GM12878 (cell line): Measurements from ENCODE around the gene TRIM9. TPM values are rescaled to one million over a fixed set of nuclear protein-coding genes. Genes with fewer than 3 reads are reported as not detected.

Experiments used
- ATAC-seq: fragments of 200-7000 bp; cut with Tn5 transposase; 3 replicates; pipeline ENCODE4 v1.9.1; 2020; ENCODE audit warnings: mild to moderate bottlenecking, moderate library complexity
- BruUV-seq: library from RNA; stranded (reverse); fragments of 400-500 nt; replicated peaks from 2 replicates; lab custom pipeline; 2021; lab: Mats Ljungman, UMichigan
- CTCF ChIA-PET: fragments of 300-600 bp; sonication (Branson Sonifier 250); formaldehyde crosslinking; extraction: SDS; loops from one replicate; lab custom pipeline; 2021; ENCODE audit warnings: inconsistent platforms; lab: Yijun Ruan, JAX
- POLR2A ChIA-PET: fragments of 350-600 bp; formaldehyde crosslinking; extraction: SDS; loops from one replicate; lab custom pipeline; 2021; ENCODE audit warnings: inconsistent platforms; lab: Charles Lee
- RAD21 ChIA-PET: fragments of 300-600 bp; sonication (Branson Sonifier 250); formaldehyde crosslinking; loops from one replicate; lab custom pipeline; 2023; ENCODE audit warnings: antibody characterized with exemption; ENCODE audit not compliant: unreplicated experiment; lab: Charles Lee
- SMC1A ChIA-PET: fragments of 300-600 bp; sonication (Branson Sonifier 250); formaldehyde crosslinking; loops from one replicate; lab custom pipeline; 2023; ENCODE audit not compliant: unreplicated experiment, uncharacterized antibody; lab: Charles Lee
- DNase-seq: peaks from one replicate; pipeline ENCODE4 v3.0.0-alpha.2; 2011; ENCODE audit warnings: low read depth, low spot score
- FAIRE-seq: peaks from 3 replicates; lab custom pipeline; 2011; peaks lifted over from hg19 to GRCh38; lab: Jason Lieb, UNC
- H2AFZ ChIP-seq: 2 replicates; pipeline ENCODE4 v1.6.0; 2011; ENCODE audit warnings: low read depth, low read length, control low read depth; ENCODE audit not compliant: control insufficient read depth
- H3K27ac ChIP-seq: 2 replicates; pipeline ENCODE4 v1.5.1; 2011; ENCODE audit warnings: control low read depth; ENCODE audit not compliant: control insufficient read depth, insufficient read depth
- H3K27me3 ChIP-seq, 2 experiments: replicated peaks in 1 of 2; 2 replicates each; pipeline versions ENCODE4 v1.6.0 to v1.6.1; 2011; ENCODE audit warnings: low read length in 1 of 2; ENCODE audit not compliant: control insufficient read depth in 2 of 2, insufficient read depth in 2 of 2
- H3K36me3 ChIP-seq, 2 experiments: 2 replicates each; pipeline ENCODE4 v1.5.1; 2011; ENCODE audit warnings: low read length in 1 of 2; ENCODE audit not compliant: control insufficient read depth in 2 of 2, insufficient read depth in 2 of 2
- H3K4me1 ChIP-seq: 2 replicates; pipeline ENCODE4 v1.6.1; 2011; ENCODE audit warnings: mild to moderate bottlenecking, low read length, moderate library complexity, mixed read lengths; ENCODE audit not compliant: control insufficient read depth, insufficient read depth
- H3K4me2 ChIP-seq: 2 replicates; pipeline ENCODE4 v1.6.0; 2011; ENCODE audit warnings: control low read depth; ENCODE audit not compliant: control insufficient read depth, insufficient read depth
- H3K4me3 ChIP-seq: fragments of 200-600 bp; sonication (generic); 2 replicates; pipeline ENCODE4 v1.5.1; 2016
- H3K79me2 ChIP-seq: 2 replicates; pipeline ENCODE4 v1.6.0; 2011; ENCODE audit warnings: low read length; ENCODE audit not compliant: control insufficient read depth, insufficient read depth
- H3K9ac ChIP-seq: 2 replicates; pipeline ENCODE4 v1.8.0; 2011; ENCODE audit warnings: low read length, control low read depth, mixed read lengths; ENCODE audit not compliant: control insufficient read depth, insufficient read depth
- H3K9me3 ChIP-seq: replicated peaks from 3 replicates; pipeline ENCODE4 v1.5.1; 2011; ENCODE audit warnings: mild to moderate bottlenecking, low read length; ENCODE audit not compliant: control insufficient read depth, insufficient read depth
- H4K20me1 ChIP-seq: 2 replicates; pipeline ENCODE4 v1.6.0; 2011; ENCODE audit not compliant: control insufficient read depth, insufficient read depth
- BCL11A ChIP-seq: IDR thresholded peaks from 2 replicates; pipeline ENCODE4 v1.6.1; 2011; ENCODE audit warnings: low read depth, low read length
- CTCF ChIP-seq, 3 experiments: IDR thresholded peaks in 2 of 3; conservative IDR thresholded peaks in 1 of 3; 2 replicates each; pipeline ENCODE4 v1.5.1; 2011; ENCODE audit warnings: low read depth in 3 of 3, low read length in 3 of 3, mild to moderate bottlenecking in 3 of 3, control low read depth in 2 of 3, moderate library complexity in 2 of 3, inconsistent platforms in 1 of 3, mixed read lengths in 1 of 3; ENCODE audit not compliant: control insufficient read depth in 2 of 3, insufficient read depth in 1 of 3; ENCODE audit errors: extremely low read depth in 1 of 3
- E2F8 ChIP-seq: fragments of 450-650 bp; IDR thresholded peaks from 2 replicates; pipeline ENCODE4 v1.6.1; 2018; ENCODE audit warnings: mild to moderate bottlenecking, low read depth, moderate library complexity; ENCODE audit not compliant: partially characterized antibody
- EZH2 ChIP-seq: IDR thresholded peaks from 2 replicates; pipeline ENCODE4 v1.6.1; 2012; ENCODE audit warnings: low read depth, mild to moderate bottlenecking, control low read depth, inconsistent platforms, low read length, borderline replicate concordance; ENCODE audit not compliant: control insufficient read depth
- FOS ChIP-seq: IDR thresholded peaks from 3 replicates; pipeline ENCODE4 v1.6.1; 2011; ENCODE audit warnings: borderline replicate concordance; ENCODE audit not compliant: insufficient read length; ENCODE audit errors: extremely low read depth
- HDAC6 ChIP-seq: fragments of 200-600 bp; sonication (generic); IDR thresholded peaks from one replicate; pipeline ENCODE4 v1.8.0; 2017; ENCODE audit warnings: antibody characterized with exemption; ENCODE audit not compliant: unreplicated experiment
- IRF3 ChIP-seq: fragments of 450-650 bp; IDR thresholded peaks from 2 replicates; pipeline ENCODE4 v1.6.1; 2014; ENCODE audit warnings: mild to moderate bottlenecking
- MAX ChIP-seq: IDR thresholded peaks from 2 replicates; pipeline ENCODE4 v1.6.1; 2012; ENCODE audit warnings: low read depth, low read length, improper control_type of control experiment
- NR2F1 ChIP-seq: fragments of 450-650 bp; conservative IDR thresholded peaks from 2 replicates; pipeline ENCODE4 v1.6.1; 2017; ENCODE audit warnings: mild to moderate bottlenecking
- NRF1 ChIP-seq: conservative IDR thresholded peaks from 2 replicates; pipeline ENCODE4 v1.6.1; 2011; ENCODE audit warnings: mild to moderate bottlenecking, low read depth, low read length, improper control_type of control experiment
- RELA ChIP-seq: fragments of 450-650 bp; IDR thresholded peaks from 2 replicates; pipeline ENCODE4 v1.8.0; 2014; ENCODE audit warnings: borderline replicate concordance; ENCODE audit not compliant: partially characterized antibody
- SMAD1 ChIP-seq: fragments of 450-650 bp; IDR thresholded peaks from 2 replicates; pipeline ENCODE4 v1.6.1; 2018; ENCODE audit warnings: mild to moderate bottlenecking, low read depth; ENCODE audit not compliant: partially characterized antibody
- STAT3 ChIP-seq: IDR thresholded peaks from 2 replicates; pipeline ENCODE4 v1.6.1; 2011; ENCODE audit warnings: low read depth, low read length, improper control_type of control experiment
- TAF1 ChIP-seq: IDR thresholded peaks from 2 replicates; pipeline ENCODE4 v1.6.1; 2011; ENCODE audit warnings: mild to moderate bottlenecking, low read depth, low read length, borderline replicate concordance
- ZBTB33 ChIP-seq: fragments of 450-650 bp; IDR thresholded peaks from 2 replicates; pipeline ENCODE4 v1.6.1; 2017; ENCODE audit warnings: mild to moderate bottlenecking
- ZNF622 ChIP-seq: fragments of 450-650 bp; IDR thresholded peaks from 2 replicates; pipeline ENCODE4 v1.6.1; 2017; ENCODE audit warnings: mild to moderate bottlenecking, inconsistent platforms
- WGBS: methylation state at CpG from one replicate; pipeline ENCODE4 v1.1.6; 2016; ENCODE audit warnings: low lambda C conversion rate; ENCODE audit not compliant: insufficient replicate concordance, insufficient coverage; ENCODE audit errors: missing lambda C conversion rate; 5-methylcytosine and 5-hydroxymethylcytosine counted together
- in situ Hi-C: fragments of 300-500 bp; cut with MboI; formaldehyde crosslinking; loops from 9 replicates; pipeline ENCODE4 v1.14.3; 2018; ENCODE audit warnings: mixed read lengths
- intact Hi-C: fragments of 100-400 bp; cut with micrococcal nuclease; formaldehyde crosslinking; loops from one replicate; pipeline ENCODE4 v1.14.2; 2022; ENCODE audit not compliant: unreplicated experiment
- polyA plus RNA-seq, 11 experiments: library from polyadenylated mRNA; depleted of rRNA in 4 of 11; unstranded in 6 of 11; stranded (reverse) in 5 of 11; fragments of >200 nt; fragmentation: Nextera tagmentation in 4 of 11; fragmentation: Illumina TruSeq in 1 of 11; extraction: Ambion mirVana in 4 of 11; extraction: Trizol in 1 of 11; gene quantifications; 1 replicate in 1 of 11; 2 replicates in 10 of 11; pipeline versions ENCODE4 v1.2.1 to v1.2.3, GENCODE V29; 2011 to 2016; ENCODE audit warnings: inconsistent platforms in 2 of 11, missing spikeins in 2 of 11, low read depth in 1 of 11
- total RNA-seq, 4 experiments: library from RNA; depleted of rRNA in 3 of 4; stranded (reverse); fragments of >200 nt in 3 of 4; fragmentation: Illumina TruSeq in 1 of 4; extraction: Trizol in 1 of 4; gene quantifications; 2 replicates each; pipeline versions ENCODE4 v1.2.1 to v1.2.3, GENCODE V29; 2013 to 2021

The TRIM9 gene
- total and polyA plus RNA-seq, 10 of the 15 experiments (the other 5 are each of a cell fraction or from before 2014, with no cell fraction given), result 0.04 to 0.18 (median 0.11) TPM; not detected in 2

- no peaks in the 10 kb centered on the region for H3K4me1 ChIP-seq
- no peaks in the 10 kb centered on the region for H3K79me2 ChIP-seq
- in situ Hi-C loops, result no loop called here
- H2AFZ ChIP-seq, result no peak overlapping the region
- H3K27ac ChIP-seq, result no peak overlapping the region
- no peaks in the 10 kb centered on the region; a peak in 1 of 4 replicates for H3K27me3 ChIP-seq
- H3K4me2 ChIP-seq, result no peak overlapping the region
- ChIA-PET SMC1A (no interaction called here), POLR2A (interaction anchor here (0.6 kb wide), 1 partner anchor 307 kb away, joined by 4 read pairs; no protein-coding TSS in a partner anchor), CTCF (interaction anchor here (1.1 to 1.3 kb wide), 2 partner anchors 29 to 30 kb away, joined by 3 read pairs; no protein-coding TSS in a partner anchor), RAD21 (no interaction called here)
- ATAC-seq (no peak), DNase-seq (no peak), FAIRE-seq (no peak)
- intact Hi-C loops, result no loop called here
- no peaks in the 10 kb centered on the region for H4K20me1 ChIP-seq
- no peak overlapping the region for H3K4me3 ChIP-seq
- 13% methylated on average over 3 of the region's 5 CpGs for WGBS
- BruUV-seq, result no TSS peak
- H3K9ac ChIP-seq, result no peak overlapping the region
- no peaks in the 10 kb centered on the region for H3K9me3 ChIP-seq
- no peaks in the 10 kb centered on the region for H3K36me3 ChIP-seq
- no peak for TF ChIP-seq TAF1
- TF ChIP-seq STAT3, result no peak
- TF ChIP-seq MAX, result no peak
- no peak for TF ChIP-seq FOS
- TF ChIP-seq CTCF (IDR thresholded peaks at IDR 0.05 in 2 of 3, conservative IDR thresholded peaks at IDR 0.05 in 1 of 3; ENCODE audit: control insufficient read depth in 2 of 3, extremely low read depth in 1 of 3, insufficient read depth in 1 of 3, low read depth in 3 of 3, low read length in 3 of 3), result no peak
- no peak for TF ChIP-seq NRF1
- no peak for TF ChIP-seq E2F8
- TF ChIP-seq EZH2, result no peak
- TF ChIP-seq RELA, result no peak
- no peak for TF ChIP-seq HDAC6
- TF ChIP-seq BCL11A, result no peak
- TF ChIP-seq SMAD1, result no peak
- no peak for TF ChIP-seq NR2F1
- TF ChIP-seq ZBTB33, result no peak
- no peak for TF ChIP-seq ZNF622
- no peak for TF ChIP-seq IRF3
These were observed 131.0 kb downstream of the TRIM9 start for GRCh38 chr14:50963919-50964318.
